Mucosa of rectum (tissue), 2 donors: ENCODE measurements around the gene DNAH5.

ENCODE experiments used
- H3K27ac ChIP-seq, 2 donors: one replicate each; pipeline ENCODE4 v1.7.0; 2013; ENCODE audit warnings: inconsistent platforms in 2 of 2, low read depth in 2 of 2, low read length in 2 of 2
- H3K27me3 ChIP-seq, 2 donors: one replicate each; pipeline ENCODE4 v1.7.0; 2013; ENCODE audit warnings: low read length in 2 of 2; ENCODE audit not compliant: control insufficient read depth in 2 of 2, insufficient read depth in 2 of 2
- H3K36me3 ChIP-seq, 2 donors: one replicate each; pipeline ENCODE4 v1.7.0; 2013; ENCODE audit warnings: low read length in 2 of 2; ENCODE audit not compliant: control insufficient read depth in 2 of 2, insufficient read depth in 2 of 2
- H3K4me1 ChIP-seq, 2 donors: one replicate each; pipeline ENCODE4 v1.7.0; 2013; ENCODE audit warnings: low read length in 2 of 2, mild to moderate bottlenecking in 1 of 2; ENCODE audit not compliant: control insufficient read depth in 2 of 2, insufficient read depth in 2 of 2
- H3K4me3 ChIP-seq, 2 donors: one replicate each; pipeline ENCODE4 v1.7.0; 2013; ENCODE audit warnings: low read length in 2 of 2
- H3K9ac ChIP-seq, 2 donors: one replicate each; pipeline ENCODE4 v1.7.0; 2013; ENCODE audit warnings: low read length in 2 of 2, low read depth in 1 of 2, mild to moderate bottlenecking in 1 of 2
- H3K9me3 ChIP-seq, 2 donors: one replicate each; pipeline ENCODE4 v1.7.0; 2013; ENCODE audit warnings: low read length in 2 of 2; ENCODE audit not compliant: control insufficient read depth in 2 of 2
- donor health status: healthy.
- donor health status: Normal muscosa, but diverticular disease.

DNAH5 gene

DNA sequence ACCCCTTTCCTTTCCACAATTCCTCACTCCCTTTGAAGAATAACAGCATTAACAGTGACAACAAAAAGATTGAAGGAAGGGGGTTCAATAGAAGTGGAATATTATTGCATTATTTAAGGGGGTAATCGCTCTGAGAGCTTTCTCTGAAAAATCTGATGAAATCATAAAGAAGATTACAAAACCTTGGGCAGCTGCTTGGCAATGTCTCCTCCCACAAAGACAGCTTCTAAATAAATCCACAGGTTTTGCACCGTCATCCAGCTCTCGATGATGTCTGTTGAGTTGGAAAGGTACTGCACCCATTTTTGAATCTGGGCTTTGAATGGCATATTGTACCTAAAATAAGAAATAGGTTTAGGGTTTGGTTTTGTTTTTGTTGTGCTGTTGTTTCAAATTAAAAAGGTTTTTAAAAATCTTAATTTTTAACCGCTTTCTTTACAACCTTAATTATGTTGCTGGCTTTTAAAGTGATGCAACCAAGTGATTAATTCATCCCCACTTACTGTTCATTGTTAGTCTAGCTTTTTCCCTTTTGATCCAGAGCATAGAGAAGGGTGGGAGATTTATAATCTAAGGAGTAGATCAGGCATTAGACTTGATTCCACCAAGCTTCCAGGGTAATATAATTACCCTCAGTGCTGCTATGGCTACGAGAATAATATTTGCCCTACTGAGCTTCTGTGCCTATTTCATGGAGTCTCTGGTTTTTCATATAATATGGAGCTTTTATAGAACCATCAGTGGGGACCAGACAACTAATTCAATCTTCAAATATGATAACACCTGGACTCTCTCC, 85.0 kb downstream of the DNAH5 start:
- no peaks in the 10 kb centered on the region for H3K27me3 ChIP-seq
- no peaks in the 10 kb centered on the region for H3K4me1 ChIP-seq
- H3K9ac ChIP-seq = no peak overlapping the region
- no peaks in the 10 kb centered on the region for H3K9me3 ChIP-seq
- H3K36me3 ChIP-seq = no peaks in the 10 kb centered on the region
- no peak overlapping the region for H3K27ac ChIP-seq
- no peak overlapping the region for H3K4me3 ChIP-seq

DNA sequence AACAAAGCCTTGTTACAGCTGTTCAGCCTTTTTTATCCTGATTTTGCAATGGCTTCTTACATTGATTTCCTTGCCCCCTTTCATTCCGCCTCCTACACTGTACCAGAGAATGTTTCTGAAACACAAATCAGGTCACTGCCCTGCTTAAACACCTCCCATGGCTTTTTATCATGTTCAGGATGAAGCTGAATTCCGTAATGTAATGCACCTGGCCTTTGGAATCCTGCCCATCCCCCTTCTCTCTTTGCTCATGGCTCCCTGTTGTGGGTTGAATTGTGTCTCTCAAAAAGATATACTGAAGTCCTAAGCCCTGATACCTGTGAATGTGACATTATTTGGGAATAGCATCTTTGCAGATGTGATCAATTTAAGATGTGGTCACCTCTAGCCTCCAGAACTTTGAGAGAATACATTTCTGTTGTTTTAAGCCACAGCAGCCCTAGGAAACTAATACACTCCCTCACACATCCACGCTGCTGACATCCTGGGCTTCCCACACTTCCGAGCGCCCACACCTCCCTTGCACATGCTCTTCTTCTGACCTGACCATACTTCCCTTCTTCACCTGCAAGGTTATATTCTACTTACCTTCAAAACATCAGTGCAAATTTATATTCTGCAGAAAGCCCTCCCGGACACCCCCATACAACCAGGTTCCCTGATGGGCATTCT, 101.2 kb downstream of the DNAH5 start:
- Histone ChIP-seq H3K27ac (no peak overlapping the region), H3K27me3 (no peaks in the 10 kb centered on the region), H3K9me3 (peaks cover 0 to 2% of the 10 kb centered on the region in 2 donors), H3K4me3 (no peak overlapping the region), H3K4me1 (no peaks in the 10 kb centered on the region), H3K36me3 (no peaks in the 10 kb centered on the region), H3K9ac (no peak overlapping the region)

DNA sequence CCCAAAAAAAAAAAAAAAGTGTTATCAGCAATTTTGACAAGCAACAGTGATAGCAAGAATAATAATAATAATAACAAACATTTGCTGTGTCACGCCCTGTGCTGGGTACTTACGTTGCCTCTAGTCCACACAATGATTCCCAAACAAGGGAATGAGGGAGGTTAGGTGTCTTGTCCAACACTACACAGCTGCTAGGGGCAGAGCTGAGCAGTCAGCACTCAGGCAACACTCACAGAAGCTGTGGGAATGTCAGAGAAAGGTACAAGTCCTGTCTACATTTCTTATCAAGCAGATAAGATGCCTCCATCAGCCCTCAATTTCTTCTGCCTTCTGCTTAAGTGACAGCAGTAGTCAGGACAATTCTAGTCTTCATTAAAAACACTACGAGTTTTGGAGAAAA, 111.0 kb downstream of the DNAH5 start:
- H3K9me3 ChIP-seq = peaks cover 0 to 2% of the 10 kb centered on the region in 2 donors
- H3K4me3 ChIP-seq = no peak overlapping the region
- H3K36me3 ChIP-seq = no peaks in the 10 kb centered on the region
- no peaks in the 10 kb centered on the region for H3K4me1 ChIP-seq
- no peaks in the 10 kb centered on the region for H3K27me3 ChIP-seq
- no peak overlapping the region for H3K27ac ChIP-seq
- no peak overlapping the region for H3K9ac ChIP-seq

DNA sequence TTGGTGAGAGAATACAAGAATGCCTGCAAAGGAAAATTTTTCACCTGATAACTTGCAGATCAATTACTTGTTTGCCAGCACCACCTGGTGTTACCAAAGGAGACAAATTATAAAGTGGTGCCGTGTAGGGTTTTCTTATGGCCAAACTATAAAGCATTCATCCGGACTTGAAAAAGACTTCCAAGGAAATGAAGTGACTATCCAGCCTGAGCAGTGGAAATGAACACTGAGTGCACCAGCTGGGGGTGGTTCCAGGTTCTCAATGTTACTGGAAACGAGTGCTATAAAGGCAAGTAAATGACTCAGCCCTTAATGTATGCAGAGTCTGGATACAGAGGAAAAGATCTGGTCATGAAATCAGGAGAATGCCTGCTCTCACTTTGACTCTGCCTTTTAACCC, 113.1 kb downstream of the DNAH5 start:
- H3K36me3 ChIP-seq = no peaks in the 10 kb centered on the region
- H3K4me3 ChIP-seq = no peak overlapping the region
- no peak overlapping the region for H3K27ac ChIP-seq
- no peaks in the 10 kb centered on the region for H3K4me1 ChIP-seq
- H3K27me3 ChIP-seq = no peaks in the 10 kb centered on the region
- H3K9ac ChIP-seq = no peak overlapping the region
- peaks cover 0 to 2% of the 10 kb centered on the region in 2 donors for H3K9me3 ChIP-seq

DNA sequence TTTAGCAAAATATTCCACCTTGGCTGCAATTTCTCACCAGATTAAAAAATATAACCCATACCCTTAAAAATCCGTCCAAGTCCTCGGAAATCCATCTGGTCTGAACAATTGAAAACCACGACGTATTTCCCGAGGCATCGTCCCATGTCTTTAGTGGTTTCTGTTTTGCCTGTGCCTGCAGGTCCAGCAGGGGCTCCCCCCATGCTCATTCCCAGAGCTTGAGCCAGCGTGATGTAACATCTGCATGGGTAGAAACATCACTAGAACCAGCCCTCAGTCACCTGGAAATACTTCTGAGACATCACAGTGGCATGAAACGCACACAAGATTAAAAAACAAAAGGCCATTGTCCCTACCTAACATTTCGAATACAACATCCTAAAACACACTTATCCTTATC, 114.0 kb downstream of the DNAH5 start:
- H3K9me3 ChIP-seq = peaks cover 0 to 2% of the 10 kb centered on the region in 2 donors
- H3K4me3 ChIP-seq = no peak overlapping the region

DNA sequence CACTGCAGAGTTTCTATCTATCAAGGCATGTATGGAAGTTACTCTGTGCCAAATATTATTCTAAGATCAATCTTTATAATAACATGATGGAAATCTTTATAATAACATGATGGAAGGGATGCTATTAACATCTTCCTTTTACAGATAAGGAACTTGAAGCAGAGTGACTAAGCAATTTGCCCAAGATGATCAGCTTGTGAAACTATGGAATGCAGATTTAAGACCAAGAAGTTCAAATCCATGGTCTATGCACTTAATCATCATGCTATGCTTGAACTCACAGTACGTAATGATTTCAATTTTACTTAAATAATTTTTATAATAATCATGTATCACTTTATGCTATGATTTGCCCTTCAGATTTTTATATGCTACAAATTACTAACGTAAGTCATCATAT, 123.1 kb downstream of the DNAH5 start:
- Histone ChIP-seq H3K27me3 (no peaks in the 10 kb centered on the region), H3K4me3 (no peak overlapping the region), H3K27ac (no peak overlapping the region), H3K4me1 (no peaks in the 10 kb centered on the region), H3K9me3 (no peaks in the 10 kb centered on the region), H3K9ac (no peak overlapping the region), H3K36me3 (no peaks in the 10 kb centered on the region)

More for the DNA sequence above, 114.0 kb downstream of the DNAH5 start:
- no peak overlapping the region for H3K27ac ChIP-seq
- no peaks in the 10 kb centered on the region for H3K4me1 ChIP-seq
- H3K9ac ChIP-seq = no peak overlapping the region
- no peaks in the 10 kb centered on the region for H3K27me3 ChIP-seq
- H3K36me3 ChIP-seq = no peaks in the 10 kb centered on the region

DNA sequence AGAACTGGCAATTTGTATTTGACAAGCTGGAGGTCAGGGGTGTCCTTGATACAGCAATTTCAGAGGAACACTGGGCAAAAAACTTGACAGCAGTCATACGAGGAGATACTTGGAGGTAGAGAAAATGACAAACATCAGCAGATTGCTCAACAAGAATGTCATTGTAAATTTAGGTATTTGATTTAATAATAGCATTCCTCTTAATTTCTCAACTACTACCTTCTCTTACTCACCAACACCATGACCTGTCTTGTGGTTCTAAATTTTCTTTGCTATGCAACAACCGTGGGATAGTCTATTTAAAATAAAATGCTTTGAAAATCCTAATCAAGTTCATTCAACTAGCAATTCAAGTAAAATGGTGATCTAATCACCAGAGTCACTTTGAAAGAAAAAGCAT, 128.4 kb downstream of the DNAH5 start:
- H3K27me3 ChIP-seq = no peaks in the 10 kb centered on the region
- H3K9me3 ChIP-seq = no peaks in the 10 kb centered on the region
- H3K36me3 ChIP-seq = no peaks in the 10 kb centered on the region
- no peak overlapping the region for H3K27ac ChIP-seq
- no peak overlapping the region for H3K9ac ChIP-seq
- no peak overlapping the region for H3K4me3 ChIP-seq
- H3K4me1 ChIP-seq = no peaks in the 10 kb centered on the region

DNA sequence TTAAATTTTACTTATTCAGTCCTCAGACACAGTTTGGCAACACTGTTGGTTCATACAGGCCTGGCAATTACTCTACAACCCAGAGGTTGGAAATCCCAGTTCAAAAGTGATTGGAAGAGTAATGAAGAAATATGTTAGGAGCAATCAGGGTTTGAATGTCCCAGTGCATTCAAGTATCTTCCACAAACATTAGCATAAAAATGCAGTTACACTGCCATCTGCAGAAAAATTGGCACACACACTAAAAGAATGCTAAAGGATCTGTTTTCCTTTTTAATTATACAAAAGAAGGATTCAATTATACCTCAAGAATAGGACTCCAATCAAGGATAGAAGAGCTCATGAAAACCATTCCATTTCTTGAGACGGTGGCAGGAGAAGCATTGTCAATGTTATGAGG, 130.2 kb downstream of the DNAH5 start:
- H3K36me3 ChIP-seq = no peaks in the 10 kb centered on the region
- H3K9me3 ChIP-seq = no peaks in the 10 kb centered on the region
- H3K4me3 ChIP-seq = no peak overlapping the region

DNA sequence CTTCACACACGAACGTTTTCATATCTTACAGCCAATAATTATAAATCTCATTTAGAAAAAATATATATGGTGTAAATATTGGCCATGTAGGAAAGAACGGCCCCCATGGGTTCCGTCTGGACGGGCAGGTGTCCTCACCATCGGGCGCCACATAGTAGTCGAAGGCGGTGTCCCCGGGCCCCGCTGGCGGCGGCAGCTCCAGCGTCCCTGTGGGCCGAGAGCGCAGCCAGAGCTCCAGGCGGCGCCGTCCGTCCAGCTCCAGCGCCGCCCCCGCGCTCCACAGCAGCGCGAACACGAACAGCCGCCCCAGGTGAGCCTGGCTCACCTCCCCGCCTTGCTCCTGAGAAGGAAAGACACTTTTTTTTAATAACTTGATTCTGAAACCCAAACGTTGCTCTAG, 134.6 kb downstream of the DNAH5 start:
- no peak overlapping the region for H3K4me3 ChIP-seq

More for the DNA sequence above, 130.2 kb downstream of the DNAH5 start:
- Histone ChIP-seq H3K9ac (no peak overlapping the region), H3K27me3 (no peaks in the 10 kb centered on the region), H3K4me1 (no peaks in the 10 kb centered on the region), H3K27ac (no peak overlapping the region)

DNA sequence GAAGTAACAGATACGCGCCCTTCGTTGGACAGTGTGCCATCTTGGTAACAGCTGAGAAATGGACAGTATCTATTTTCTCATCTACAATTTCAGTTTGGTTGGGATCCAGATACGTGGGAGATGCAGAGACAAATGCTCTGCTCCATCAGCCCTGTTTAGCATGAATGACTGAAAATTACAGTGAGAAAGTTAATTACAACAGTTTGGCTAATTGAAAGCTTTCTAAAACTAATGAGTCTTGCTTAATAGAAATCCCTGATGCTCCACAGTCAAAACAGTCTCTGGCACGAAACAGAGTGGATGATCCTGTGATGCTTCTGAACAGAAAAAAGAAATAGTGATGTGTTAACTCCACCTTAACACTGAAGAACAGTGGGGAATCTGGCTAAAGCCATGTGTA, 140.2 kb downstream of the DNAH5 start:
- no peak overlapping the region for H3K9ac ChIP-seq
- H3K4me3 ChIP-seq = no peak overlapping the region
- no peaks in the 10 kb centered on the region for H3K27me3 ChIP-seq
- H3K27ac ChIP-seq = no peak overlapping the region
- no peaks in the 10 kb centered on the region for H3K9me3 ChIP-seq
- no peaks in the 10 kb centered on the region for H3K36me3 ChIP-seq
- H3K4me1 ChIP-seq = no peaks in the 10 kb centered on the region

More for the DNA sequence above, 134.6 kb downstream of the DNAH5 start:
- H3K9me3 ChIP-seq = no peaks in the 10 kb centered on the region
- no peaks in the 10 kb centered on the region for H3K36me3 ChIP-seq
- no peaks in the 10 kb centered on the region for H3K4me1 ChIP-seq
- H3K27me3 ChIP-seq = no peaks in the 10 kb centered on the region
- no peak overlapping the region for H3K27ac ChIP-seq
- no peak overlapping the region for H3K9ac ChIP-seq
